ELR (cell line): ENCODE results near the gene SPRR2B.
"Not testable (repeated sequence)": the region's sequence is repeated elsewhere in the genome, so short reads cannot be mapped to it uniquely, and the experiment has no call there.

Experiments used
- DNase-seq: peaks from one replicate; pipeline ENCODE4 v3.0.0-alpha.2; 2015; ENCODE audit warnings: low read depth

SPRR2B gene

GRCh38 chr1:153071511-153071910, at the start of gene SPRR2B:
TSS of gene SPRR2B (minus strand) at chr1:153071611. CDS start at chr1:153070839, 772 bp downstream.
- no peak for DNase-seq

GRCh38 chr1:153120945-153121344, 49.5 kb upstream of the SPRR2B start:
- DNase-seq: no peak

- no peak for DNase-seq
Measured at GRCh38 chr1:153119491-153119971, 48.1 kb upstream of the SPRR2B start.

GRCh38 chr1:153115264-153115663, 43.9 kb upstream of the SPRR2B start:
- not testable (repeated sequence) for DNase-seq

GRCh38 chr1:153113416-153113815, 42.0 kb upstream of the SPRR2B start, which contains the start of gene SPRR2F:
TSS of gene SPRR2F (minus strand) at chr1:153113516. CDS start at chr1:153112733, 783 bp downstream.
- DNase-seq: no peak

GRCh38 chr1:153112454-153112853, 41.0 kb upstream of the SPRR2B start:
- not testable (repeated sequence) for DNase-seq

GRCh38 chr1:153100245-153100644, 28.8 kb upstream of the SPRR2B start:
- peak; percentile 90 for DNase-seq

GRCh38 chr1:153099461-153100045, 28.1 kb upstream of the SPRR2B start:
- peak; percentile 10 for DNase-seq

GRCh38 chr1:153095764-153096163, 24.4 kb upstream of the SPRR2B start:
- DNase-seq: no peak

GRCh38 chr1:153094426-153094825, 23.0 kb upstream of the SPRR2B start, which contains the start of gene SPRR2E:
TSS of gene SPRR2E (minus strand) at chr1:153094526. CDS start at chr1:153093751, 775 bp downstream.
- no peak for DNase-seq

- no peak for DNase-seq
Measured at GRCh38 chr1:153087652-153088051, 16.2 kb upstream of the SPRR2B start.

GRCh38 chr1:153081736-153082135, 10.3 kb upstream of the SPRR2B start:
- DNase-seq: no peak

- no peak for DNase-seq
Measured at GRCh38 chr1:153072806-153073726, 1.7 kb upstream of the SPRR2B start.

GRCh38 chr1:153070243-153070642, 1.2 kb downstream of the SPRR2B start:
- no peak for DNase-seq

GRCh38 chr1:153058826-153059784, 12.3 kb downstream of the SPRR2B start:
- peak; percentile 4 for DNase-seq

- peak; percentile 20 for DNase-seq
Measured at GRCh38 chr1:153058154-153058553, 13.3 kb downstream of the SPRR2B start.

- no peak for DNase-seq
Measured at GRCh38 chr1:153057375-153057774, 14.0 kb downstream of the SPRR2B start, which contains the start of gene SPRR2A. TSS of gene SPRR2A (minus strand) at chr1:153057512. CDS start at chr1:153056735, 777 bp downstream.

- not testable (repeated sequence) for DNase-seq
Measured at GRCh38 chr1:153056111-153056510, 15.3 kb downstream of the SPRR2B start.

GRCh38 chr1:153049211-153049610, 22.2 kb downstream of the SPRR2B start:
- no peak for DNase-seq

GRCh38 chr1:153040950-153041631, 30.3 kb downstream of the SPRR2B start, which contains the start of gene SPRR2D:
TSS of gene SPRR2D (minus strand) at chr1:153041120. CDS start at chr1:153040346, 774 bp downstream.
- DNase-seq: no peak

GRCh38 chr1:153035211-153035610, 36.2 kb downstream of the SPRR2B start:
- DNase-seq: no peak
